GM19240 (cell line): ENCODE data around the gene TEX264.
"Not testable (repeated sequence)": the region's sequence is repeated elsewhere in the genome, so short reads cannot be mapped to it uniquely, and the experiment has no call there.

Source experiments
- DNase-seq: peaks from one replicate; pipeline ENCODE4 v3.0.0; 2011; ENCODE audit warnings: low spot score; ENCODE audit not compliant: insufficient read length

The TEX264 gene

DNA sequence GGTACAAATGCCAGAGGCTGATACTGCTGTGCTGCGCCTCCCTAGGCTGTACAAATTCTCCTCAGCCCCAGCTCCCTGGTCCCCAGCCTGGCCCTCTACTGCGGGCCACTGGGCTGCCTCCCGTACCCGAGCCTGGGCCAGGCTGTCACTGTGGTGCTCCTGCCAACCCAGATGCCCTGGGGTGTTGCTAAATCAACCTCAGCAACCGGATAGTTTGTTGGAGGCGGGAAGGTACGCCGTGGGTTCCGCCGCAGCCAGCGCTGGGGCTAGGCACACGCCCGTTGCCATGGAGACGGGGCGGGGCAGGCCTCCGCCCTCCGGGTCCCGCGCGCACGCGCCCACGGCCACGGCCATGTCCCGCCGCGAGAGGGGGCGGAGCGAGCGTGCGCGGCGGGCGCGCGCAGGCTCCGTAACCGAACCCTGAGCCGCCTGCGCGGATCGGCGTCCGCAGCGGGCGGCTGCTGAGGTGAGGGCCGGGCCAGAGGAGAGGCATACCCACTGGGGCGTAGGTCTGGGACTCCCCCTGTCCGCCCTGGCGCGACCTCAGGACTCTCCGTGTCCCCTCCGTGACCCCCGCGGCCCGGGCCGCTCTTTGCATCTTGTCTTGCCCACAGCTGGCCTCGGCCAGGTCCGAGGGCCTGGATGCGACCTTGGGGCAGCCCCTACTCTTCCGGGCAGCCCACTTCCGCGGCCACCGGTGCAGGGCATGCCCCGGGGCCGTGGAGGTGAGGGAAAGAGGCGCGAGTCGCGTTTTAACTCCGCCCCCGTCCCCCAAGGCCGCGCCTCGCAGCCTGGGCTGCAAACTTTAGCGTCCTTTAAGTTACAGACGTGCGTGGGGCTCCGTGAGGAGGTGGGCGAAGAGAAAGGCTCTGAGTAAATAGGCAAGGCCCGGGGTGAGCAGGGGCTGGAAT, at the start of gene TEX264:
Gene TEX264 (plus strand): TSS at position 430 of the 911 bp plus-strand sequence. CDS start 3,053 bp downstream, outside the sequence.
- DNase-seq: peak; percentile 93

GRCh38 chr3:51622413-51622812, 48.6 kb upstream of the TEX264 start:
- no peak for DNase-seq

DNA sequence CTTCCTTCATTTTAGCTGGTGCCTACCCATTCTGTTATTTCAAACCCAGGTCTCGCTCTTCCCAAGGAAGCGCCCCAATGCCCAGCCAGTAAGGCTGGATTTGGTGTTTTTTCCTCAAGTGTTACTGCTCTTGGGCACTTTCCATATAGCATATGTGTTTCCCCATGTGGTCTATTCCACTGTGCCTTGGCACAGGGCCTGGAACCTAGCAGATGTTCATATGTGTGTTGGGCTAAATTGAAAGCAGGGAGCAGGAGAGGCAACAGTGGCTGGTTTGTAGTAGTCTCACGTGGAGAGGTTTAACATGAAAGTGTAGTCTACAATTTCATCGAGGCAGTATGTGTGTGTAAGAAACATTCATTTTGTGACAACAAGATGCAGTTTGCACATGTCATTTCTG, 48.2 kb upstream of the TEX264 start:
- no peak for DNase-seq

GRCh38 chr3:51630513-51630912, 40.5 kb upstream of the TEX264 start:
- no peak for DNase-seq

DNA sequence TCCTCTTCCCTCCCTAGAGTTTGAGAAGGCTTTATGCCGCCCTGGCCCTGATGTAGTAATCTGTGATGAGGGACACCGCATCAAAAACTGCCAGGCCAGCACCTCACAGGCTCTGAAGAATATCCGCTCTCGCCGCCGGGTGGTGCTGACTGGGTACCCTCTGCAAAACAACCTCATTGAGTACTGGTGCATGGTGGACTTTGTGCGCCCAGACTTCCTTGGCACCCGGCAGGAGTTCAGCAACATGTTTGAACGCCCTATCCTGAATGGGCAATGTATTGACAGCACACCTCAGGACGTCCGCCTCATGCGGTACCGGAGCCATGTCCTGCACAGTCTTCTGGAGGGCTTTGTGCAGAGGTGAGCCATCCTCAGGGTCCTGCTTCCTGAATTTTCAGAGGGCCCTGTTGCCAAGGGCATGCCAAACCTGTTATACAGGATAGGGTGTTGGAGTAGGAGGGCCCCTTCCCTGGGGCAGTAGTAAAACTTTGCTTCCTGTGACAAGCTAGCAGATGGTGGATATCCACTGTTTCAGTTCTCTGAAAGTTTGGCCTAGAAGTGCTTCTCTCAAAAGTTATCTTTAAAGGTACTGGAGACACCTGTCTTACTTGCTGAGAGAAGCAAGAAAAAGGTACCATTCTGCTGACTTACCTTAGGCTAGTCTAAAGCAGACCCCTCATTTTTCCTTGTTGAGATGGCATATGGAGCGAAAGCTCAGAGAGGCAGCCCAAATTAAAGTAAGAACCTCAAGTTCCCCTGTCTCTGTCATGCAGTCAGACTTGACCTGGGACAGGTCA, 33.7 kb upstream of the TEX264 start:
- no peak for DNase-seq

GRCh38 chr3:51637941-51638471, 33.0 kb upstream of the TEX264 start:
- DNase-seq: peak; percentile 28

GRCh38 chr3:51642462-51642861, 28.6 kb upstream of the TEX264 start:
- no peak for DNase-seq

GRCh38 chr3:51646091-51646490, 25.0 kb upstream of the TEX264 start:
- DNase-seq: no peak

- not testable (repeated sequence) for DNase-seq
Measured at GRCh38 chr3:51652103-51652502, 18.9 kb upstream of the TEX264 start.

DNA sequence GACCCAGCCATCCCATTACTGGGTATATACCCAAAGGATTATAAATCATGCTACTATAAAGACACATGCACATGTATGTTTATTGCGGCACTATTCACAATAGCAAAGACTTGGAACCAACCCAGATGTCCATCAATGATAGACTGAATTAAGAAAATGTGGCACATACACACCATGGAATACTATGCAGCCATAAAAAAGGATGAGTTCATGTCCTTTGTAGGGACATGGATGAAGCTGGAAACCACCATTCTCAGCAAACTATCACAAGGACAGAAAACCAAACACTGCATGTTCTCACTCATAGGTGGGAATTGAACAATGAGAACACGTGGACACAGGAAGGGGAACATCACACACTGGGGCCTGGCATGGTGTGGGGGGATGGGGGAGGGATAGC, 17.6 kb upstream of the TEX264 start:
- DNase-seq: not testable (repeated sequence)

- no peak for DNase-seq
Measured at GRCh38 chr3:51657234-51657633, 13.8 kb upstream of the TEX264 start.

DNA sequence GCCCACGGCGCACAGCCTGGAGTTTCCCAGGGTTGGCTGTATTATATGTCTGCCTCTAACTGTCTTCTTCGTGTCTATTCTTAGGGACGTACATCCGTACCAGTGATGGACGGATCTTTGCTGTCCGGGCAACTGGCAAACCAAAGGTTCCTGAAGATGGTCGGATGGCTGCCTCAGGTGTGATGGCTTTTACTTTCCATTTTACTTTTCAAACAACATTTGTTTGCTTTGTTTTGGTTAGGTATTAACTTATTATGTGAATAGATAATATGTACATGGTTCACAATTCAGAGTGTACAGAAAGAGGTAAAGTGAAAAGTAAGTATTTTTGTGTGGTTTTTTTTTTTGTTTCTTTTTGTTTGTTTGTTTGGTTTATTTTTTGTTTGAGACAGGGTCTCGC, 11.1 kb upstream of the TEX264 start:
- DNase-seq: no peak

- DNase-seq: no peak
Measured at GRCh38 chr3:51662456-51662855, 8.6 kb upstream of the TEX264 start.

GRCh38 chr3:51668756-51669155, 2.3 kb upstream of the TEX264 start:
- DNase-seq: no peak

GRCh38 chr3:51669241-51670052, 1.6 kb upstream of the TEX264 start:
- DNase-seq: peak; percentile 71

GRCh38 chr3:51670053-51670822, 814 bp upstream of the TEX264 start:
- DNase-seq: no peak

- DNase-seq: peak; percentile 51
Measured at GRCh38 chr3:51671734-51672475, 853 bp downstream of the TEX264 start.

- DNase-seq: no peak
Measured at GRCh38 chr3:51673181-51673801, 2.2 kb downstream of the TEX264 start.
